B cell (primary cell): Measurements from ENCODE around the gene ADAMTS2. TPM values are rescaled to one million over a fixed set of nuclear protein-coding genes. Genes with fewer than 3 reads are reported as not detected.

ENCODE experiments used
- ATAC-seq: fragments of 200-7000 bp; cut with Tn5 transposase; one replicate; pipeline ENCODE4 v1.10.0; 2021; ENCODE audit warnings: low read depth, mild to moderate bottlenecking, moderate number of reproducible peaks, moderate library complexity
- CTCF ChIA-PET: fragments of 350-600 bp; sonication (Branson Sonifier 250); formaldehyde crosslinking; loops from one replicate; lab custom pipeline; 2021; ENCODE audit warnings: antibody characterized with exemption, inconsistent platforms; lab: Charles Lee
- POLR2A ChIA-PET: fragments of 350-600 bp; sonication (Branson Sonifier 250); formaldehyde crosslinking; loops from one replicate; lab custom pipeline; 2021; ENCODE audit warnings: antibody characterized with exemption; lab: Charles Lee
- DNase-seq: peaks from one replicate; pipeline ENCODE4 v3.0.0; 2013
- H2AFZ ChIP-seq: 2 replicates; pipeline ENCODE4 v1.6.1; 2012; ENCODE audit warnings: mild to moderate bottlenecking, low read depth, low read length; ENCODE audit not compliant: insufficient read depth, poor library complexity, severe bottlenecking
- H3K27ac ChIP-seq, 2 donors: 1 replicate in 1 of 2; 2 replicates in 1 of 2; pipeline ENCODE4 v1.5.1; 2012 to 2013; ENCODE audit warnings: low read length in 2 of 2, mild to moderate bottlenecking in 2 of 2, moderate library complexity in 1 of 2
- H3K27me3 ChIP-seq, 4 experiments: fragments of 200-600 bp in 1 of 4; sonication (generic) in 1 of 4; replicated peaks in 1 of 4; 1 replicate in 2 of 4; 2 replicates in 2 of 4; pipeline versions ENCODE4 v1.6.1 to v1.7.0; 2013 to 2016; ENCODE audit warnings: low read length in 3 of 4, mild to moderate bottlenecking in 2 of 4, mixed read lengths in 1 of 4, moderate library complexity in 1 of 4; ENCODE audit not compliant: insufficient read depth in 4 of 4, control insufficient read depth in 3 of 4; ENCODE audit errors: control extremely low read depth in 1 of 4
- H3K36me3 ChIP-seq, 2 experiments: replicated peaks in 1 of 2; 1 replicate in 1 of 2; 2 replicates in 1 of 2; pipeline versions ENCODE4 v1.6.1 to v1.7.1; 2013; ENCODE audit warnings: low read length in 1 of 2; ENCODE audit not compliant: insufficient read depth in 2 of 2, control insufficient read depth in 1 of 2; ENCODE audit errors: control extremely low read depth in 1 of 2, extremely low read depth in 1 of 2
- H3K4me1 ChIP-seq, 2 donors: fragments of 200-600 bp in 1 of 2; sonication (generic) in 1 of 2; 1 replicate in 1 of 2; 2 replicates in 1 of 2; pipeline versions ENCODE4 v1.5.1 to v1.6.1; 2013 to 2017; ENCODE audit warnings: low read length in 2 of 2; ENCODE audit not compliant: control insufficient read depth in 2 of 2, insufficient read depth in 2 of 2
- H3K4me2 ChIP-seq: replicated peaks from 2 replicates; pipeline ENCODE3; 2012; ENCODE audit warnings: mild to moderate bottlenecking, low read depth, low read length; ENCODE audit not compliant: poor library complexity, severe bottlenecking
- H3K4me3 ChIP-seq, 5 experiments: fragments of 200-600 bp in 1 of 5; sonication (generic) in 1 of 5; 1 replicate in 3 of 5; 2 replicates in 2 of 5; pipeline versions ENCODE4 v1.5.1 to v1.7.0; 2011 to 2016; ENCODE audit warnings: low read length in 4 of 5, mild to moderate bottlenecking in 4 of 5, low read depth in 2 of 5, control low read depth in 1 of 5, moderate library complexity in 1 of 5; ENCODE audit not compliant: insufficient read depth in 1 of 5; ENCODE audit errors: control extremely low read depth in 1 of 5, extremely low read depth in 1 of 5
- H3K79me2 ChIP-seq: fragments of 200-600 bp; sonication (generic); one replicate; pipeline ENCODE4 v1.6.0; 2016; ENCODE audit warnings: low read length; ENCODE audit not compliant: control insufficient read depth, insufficient read depth
- H3K9ac ChIP-seq: fragments of 200-600 bp; sonication (generic); 2 replicates; pipeline ENCODE4 v1.6.1; 2017; ENCODE audit warnings: mild to moderate bottlenecking, low read length, moderate library complexity
- H3K9me3 ChIP-seq, 3 donors: one replicate each; pipeline versions ENCODE4 v1.6.1 to v1.7.1; 2013; ENCODE audit warnings: low read length in 2 of 3; ENCODE audit not compliant: control insufficient read depth in 2 of 3, insufficient read depth in 1 of 3; ENCODE audit errors: control extremely low read depth in 1 of 3
- H4K20me1 ChIP-seq: 2 replicates; pipeline ENCODE4 v1.6.0; 2012; ENCODE audit warnings: mild to moderate bottlenecking, low read length; ENCODE audit not compliant: insufficient read depth, control insufficient read depth, poor library complexity, severe bottlenecking
- H3K27ac Mint-ChIP-seq: one replicate; pipeline ENCODE4 v1.8.0; 2021; ENCODE audit warnings: mixed read lengths
- H3K27me3 Mint-ChIP-seq: one replicate; pipeline ENCODE4 v1.8.0; 2021; ENCODE audit warnings: mixed read lengths
- H3K4me1 Mint-ChIP-seq: one replicate; pipeline ENCODE4 v1.8.0; 2021; ENCODE audit warnings: mixed read lengths
- H3K4me3 Mint-ChIP-seq: one replicate; pipeline ENCODE4 v1.8.0; 2021; ENCODE audit warnings: mixed read lengths
- H3K9me3 Mint-ChIP-seq: one replicate; pipeline ENCODE4 v1.8.0; 2022; ENCODE audit warnings: mixed read lengths; ENCODE audit not compliant: insufficient read depth
- EZH2 ChIP-seq: IDR thresholded peaks from 2 replicates; pipeline ENCODE4 v1.6.1; 2012; ENCODE audit warnings: borderline replicate concordance, low read depth, mild to moderate bottlenecking, moderate library complexity, low read length; ENCODE audit not compliant: insufficient read depth, poor library complexity, severe bottlenecking
- WGBS: methylation state at CpG from one replicate; pipeline ENCODE4 v1.1.5; 2013; ENCODE audit warnings: missing lambda C conversion rate; ENCODE audit not compliant: insufficient coverage; 5-methylcytosine and 5-hydroxymethylcytosine counted together
- intact Hi-C: fragments of 100-400 bp; cut with micrococcal nuclease; formaldehyde crosslinking; loops from one replicate; pipeline ENCODE4 v1.10.0; 2022
- polyA plus RNA-seq: library from polyadenylated mRNA; depleted of rRNA; stranded (reverse); fragments of >200 nt; gene quantifications from 2 replicates; pipeline ENCODE4 v1.2.3, GENCODE V29; 2012
- total RNA-seq, 2 donors: library from RNA; stranded (reverse); fragments of 120-200 nt in 1 of 2; gene quantifications; 1 replicate in 1 of 2; 2 replicates in 1 of 2; pipeline versions ENCODE4 v1.2.3 to v1.2.4, GENCODE V29; 2013 to 2022
- TF ChIP-seq, protein P1 (sequence below): fragments of 200-600 bp; IDR thresholded peaks from one replicate; pipeline ENCODE4 v1.8.0; 2022; ENCODE audit warnings: antibody characterized with exemption, mild to moderate bottlenecking

The ADAMTS2 gene
- total and polyA plus RNA-seq, 2 donors (not counting 1 experiment from before 2014, with no cell fraction given), result not detected

DNA sequence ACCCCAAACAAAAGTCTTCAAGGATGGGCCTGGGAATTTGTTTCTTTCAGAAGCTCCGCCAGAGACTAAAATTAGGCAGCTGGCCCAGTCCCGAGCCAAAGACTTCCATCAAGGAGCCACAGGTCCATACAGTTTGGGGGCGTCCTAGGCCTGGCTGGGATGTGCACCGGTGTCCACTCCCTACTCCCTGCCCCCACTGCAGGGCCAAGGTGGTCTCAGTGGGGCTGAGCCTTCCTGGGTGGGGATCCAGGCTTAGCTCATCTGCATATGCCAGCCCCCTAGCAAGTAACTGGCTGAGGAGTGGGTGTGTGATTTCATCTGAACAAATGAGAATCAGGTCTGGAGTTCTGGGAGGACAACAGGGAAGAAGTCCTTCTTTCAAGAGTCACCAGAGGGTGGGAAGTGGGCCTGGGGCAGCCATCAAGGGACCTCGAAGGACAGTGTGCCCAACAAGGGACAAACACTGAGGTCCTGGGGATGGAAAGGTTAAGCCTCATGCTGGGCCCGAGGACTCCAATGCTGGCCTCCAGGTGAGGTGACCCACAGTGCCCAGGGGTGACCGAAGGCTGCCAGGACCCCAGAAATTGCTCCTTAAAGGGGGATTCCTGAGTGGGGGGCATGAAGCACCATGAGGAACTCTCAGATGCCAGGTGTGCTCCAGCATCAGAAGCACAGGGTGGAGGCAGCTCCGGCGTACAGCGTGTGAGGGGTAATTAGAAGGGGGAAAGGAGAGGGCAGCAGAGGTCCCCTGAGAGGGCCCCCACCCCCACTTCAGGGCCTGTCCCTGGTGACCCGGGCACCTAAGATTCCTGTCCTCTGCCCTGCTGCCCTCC is 193.8 kb downstream of the ADAMTS2 start:
- DNase-seq, result no peak
- H3K4me3 Mint-ChIP-seq, result no peak overlapping the region
- WGBS, result 85% methylated on average over 8 of the region's 11 CpGs
- H3K9ac ChIP-seq, result no peak overlapping the region
- ATAC-seq, result no peak
- H3K27ac Mint-ChIP-seq, result no peak overlapping the region
- peaks cover 0 to 4% (median 0%) of the 10 kb centered on the region in 3 donors for H3K9me3 ChIP-seq
- no peak overlapping the region for H3K27ac ChIP-seq
- no peak overlapping the region for H3K4me3 ChIP-seq
- no peak overlapping the region for H2AFZ ChIP-seq
- H3K27me3 ChIP-seq, result no peaks in the 10 kb centered on the region
- H3K4me1 Mint-ChIP-seq, result no peaks in the 10 kb centered on the region
- ChIA-PET POLR2A (no interaction called here), CTCF (interaction anchor here (1.6 kb wide), 1 partner anchor 15 kb away, joined by 6 read pairs; no protein-coding TSS in a partner anchor)
- H4K20me1 ChIP-seq, result no peaks in the 10 kb centered on the region
- H3K9me3 Mint-ChIP-seq, result no peaks in the 10 kb centered on the region
- H3K36me3 ChIP-seq, result no peaks in the 10 kb centered on the region
- H3K4me1 ChIP-seq, result no peaks in the 10 kb centered on the region
- TF ChIP-seq, protein P1, sequence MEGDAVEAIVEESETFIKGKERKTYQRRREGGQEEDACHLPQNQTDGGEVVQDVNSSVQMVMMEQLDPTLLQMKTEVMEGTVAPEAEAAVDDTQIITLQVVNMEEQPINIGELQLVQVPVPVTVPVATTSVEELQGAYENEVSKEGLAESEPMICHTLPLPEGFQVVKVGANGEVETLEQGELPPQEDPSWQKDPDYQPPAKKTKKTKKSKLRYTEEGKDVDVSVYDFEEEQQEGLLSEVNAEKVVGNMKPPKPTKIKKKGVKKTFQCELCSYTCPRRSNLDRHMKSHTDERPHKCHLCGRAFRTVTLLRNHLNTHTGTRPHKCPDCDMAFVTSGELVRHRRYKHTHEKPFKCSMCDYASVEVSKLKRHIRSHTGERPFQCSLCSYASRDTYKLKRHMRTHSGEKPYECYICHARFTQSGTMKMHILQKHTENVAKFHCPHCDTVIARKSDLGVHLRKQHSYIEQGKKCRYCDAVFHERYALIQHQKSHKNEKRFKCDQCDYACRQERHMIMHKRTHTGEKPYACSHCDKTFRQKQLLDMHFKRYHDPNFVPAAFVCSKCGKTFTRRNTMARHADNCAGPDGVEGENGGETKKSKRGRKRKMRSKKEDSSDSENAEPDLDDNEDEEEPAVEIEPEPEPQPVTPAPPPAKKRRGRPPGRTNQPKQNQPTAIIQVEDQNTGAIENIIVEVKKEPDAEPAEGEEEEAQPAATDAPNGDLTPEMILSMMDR, result no peak
- TF ChIP-seq EZH2, result no peak
- intact Hi-C loops, result no loop called here
- no peaks in the 10 kb centered on the region for H3K79me2 ChIP-seq
- no peak overlapping the region for H3K4me2 ChIP-seq
- no peaks in the 10 kb centered on the region for H3K27me3 Mint-ChIP-seq

DNA sequence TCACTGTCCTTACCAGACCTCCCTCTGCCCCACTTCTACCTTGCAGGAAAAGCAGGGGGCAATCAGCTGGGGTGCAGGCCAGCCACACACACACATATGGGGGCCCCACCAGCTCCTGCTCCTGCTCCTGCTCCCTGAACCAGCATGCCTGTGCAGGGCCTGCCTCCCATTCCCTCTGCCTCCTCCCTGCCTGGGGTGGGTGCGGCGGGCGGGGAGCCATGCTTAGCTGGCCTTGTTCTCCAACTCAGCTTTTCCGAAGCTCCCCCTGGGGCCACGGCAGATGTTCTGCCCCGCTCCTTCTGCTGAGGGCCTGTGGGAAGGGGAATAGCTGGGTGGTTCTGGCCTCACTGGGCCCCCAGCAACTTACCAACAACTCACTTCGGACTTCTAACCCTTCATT is 195.2 kb downstream of the ADAMTS2 start:
- ChIA-PET POLR2A (no interaction called here), CTCF (interaction anchor here (1.6 kb wide), 1 partner anchor 17 kb away, joined by 6 read pairs; no protein-coding TSS in a partner anchor)
- Mint-ChIP-seq H3K4me1 (no peaks in the 10 kb centered on the region), H3K4me3 (no peak overlapping the region), H3K27ac (no peak overlapping the region), H3K9me3 (no peaks in the 10 kb centered on the region), H3K27me3 (no peaks in the 10 kb centered on the region)
- 60% methylated on average over 1 of the region's 7 CpGs for WGBS
- Histone ChIP-seq H3K27ac (no peak overlapping the region), H3K4me3 (no peak overlapping the region), H3K9ac (no peak overlapping the region), H4K20me1 (no peaks in the 10 kb centered on the region), H3K27me3 (no peaks in the 10 kb centered on the region), H3K4me2 (no peak overlapping the region), H3K4me1 (no peaks in the 10 kb centered on the region), H3K79me2 (no peaks in the 10 kb centered on the region), H2AFZ (no peak overlapping the region), H3K9me3 (peaks cover 0 to 4% (median 0%) of the 10 kb centered on the region in 3 donors), H3K36me3 (no peaks in the 10 kb centered on the region)
- intact Hi-C loops, result no loop called here
- ATAC-seq, result no peak
- TF ChIP-seq EZH2, result no peak
- TF ChIP-seq, protein P1, result no peak
- DNase-seq, result no peak
